Measurements from ENCODE around the gene CPLX3.

DNA sequence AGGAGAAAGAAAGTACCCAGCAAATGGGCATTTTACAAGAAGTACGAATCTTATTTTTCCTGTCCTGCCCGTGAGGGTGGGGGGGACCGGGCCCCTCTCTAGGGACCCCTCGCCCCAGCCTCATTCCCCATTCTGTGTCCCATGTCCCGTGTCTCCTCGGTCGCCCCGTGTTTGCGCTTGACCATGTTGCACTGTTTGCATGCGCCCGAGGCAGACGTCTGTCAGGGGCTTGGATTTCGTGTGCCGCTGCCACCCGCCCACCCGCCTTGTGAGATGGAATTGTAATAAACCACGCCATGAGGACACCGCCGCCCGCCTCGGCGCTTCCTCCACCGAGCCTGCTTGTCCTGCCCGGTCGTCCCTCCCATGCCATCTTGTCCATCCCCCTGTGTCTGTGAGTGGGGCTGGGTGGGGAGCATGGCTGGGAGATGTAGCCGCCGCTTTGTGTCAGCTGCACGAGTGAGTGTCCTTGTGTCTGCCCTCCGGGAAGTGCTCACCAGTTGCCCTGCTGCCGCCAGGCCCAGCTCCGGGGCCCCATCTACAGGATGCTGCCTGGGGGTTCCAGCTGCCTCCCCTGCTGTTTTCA lies 23.5 kb upstream of the CPLX3 start:
- TF ChIP-seq YY1 (IDR thresholded peaks at IDR 0.05; ENCODE audit: insufficient read depth, insufficient read length) (no peak), SUZ12 (IDR thresholded peaks at IDR 0.05; ENCODE audit: extremely low read depth, insufficient read depth, insufficient read length) (no peak), ZNF274 (IDR thresholded peaks at IDR 0.05; ENCODE audit: low read depth, low read length) (no peak)

All from NT2/D1 (cell line).